Lung (tissue), 12 donors: Measurements from ENCODE around the gene SMC3. TPM values are rescaled to one million over a fixed set of nuclear protein-coding genes. Genes with fewer than 3 reads are reported as not detected.

Experiments
- ATAC-seq: fragments of 200-7000 bp; cut with Tn5 transposase; one replicate; pipeline ENCODE4 v1.9.1; 2020; ENCODE audit warnings: moderate number of reproducible peaks; ENCODE audit not compliant: insufficient read depth, low FRiP score
- DNase-seq, 3 donors: peaks; one replicate each; pipeline ENCODE4 v3.0.0-alpha.2; 2013 to 2017
- H3K27ac ChIP-seq, 2 donors: one replicate each; pipeline ENCODE4 v1.5.1; 2013; ENCODE audit warnings: mild to moderate bottlenecking in 2 of 2, moderate library complexity in 2 of 2, control low read depth in 1 of 2, inconsistent platforms in 1 of 2, low read depth in 1 of 2, low read length in 1 of 2
- H3K27me3 ChIP-seq, 3 donors: one replicate each; pipeline ENCODE4 v1.5.1; 2013; ENCODE audit warnings: low read length in 2 of 3; ENCODE audit not compliant: control insufficient read depth in 3 of 3, insufficient read depth in 3 of 3
- H3K36me3 ChIP-seq, 4 donors: one replicate each; pipeline ENCODE4 v1.5.1; 2013; ENCODE audit warnings: low read length in 4 of 4, mild to moderate bottlenecking in 1 of 4, moderate library complexity in 1 of 4; ENCODE audit not compliant: control insufficient read depth in 4 of 4, insufficient read depth in 4 of 4
- H3K4me1 ChIP-seq, 5 donors: one replicate each; pipeline ENCODE4 v1.5.1; 2013; ENCODE audit warnings: low read length in 5 of 5, mild to moderate bottlenecking in 2 of 5, moderate library complexity in 1 of 5; ENCODE audit not compliant: control insufficient read depth in 5 of 5, insufficient read depth in 5 of 5
- H3K4me3 ChIP-seq: one replicate; pipeline ENCODE4 v1.5.1; 2013; ENCODE audit warnings: mild to moderate bottlenecking, control low read depth, moderate library complexity
- H3K9ac ChIP-seq, 2 donors: one replicate each; pipeline ENCODE4 v1.5.1; 2013; ENCODE audit warnings: low read length in 2 of 2, control low read depth in 1 of 2; ENCODE audit not compliant: insufficient read depth in 1 of 2
- H3K9me3 ChIP-seq, 4 donors: one replicate each; pipeline ENCODE4 v1.5.1; 2013; ENCODE audit warnings: low read length in 3 of 4, mild to moderate bottlenecking in 1 of 4, moderate library complexity in 1 of 4; ENCODE audit not compliant: control insufficient read depth in 4 of 4, insufficient read depth in 3 of 4
- WGBS, 2 donors: extraction: QIAGEN DNeasy Blood & Tissue Kit; methylation state at CpG; one replicate each; pipeline ENCODE4 v1.1.7; 2013; 5-methylcytosine and 5-hydroxymethylcytosine counted together
- polyA plus RNA-seq, 2 donors: library from polyadenylated mRNA; stranded (reverse); fragments of 200-250 nt; gene quantifications; one replicate each; pipeline ENCODE4 v1.2.1, GENCODE V29; 2013
- total RNA-seq, 2 donors: library from RNA; depleted of rRNA in 1 of 2; stranded (reverse); fragments of >200 nt in 1 of 2; gene quantifications; one replicate each; pipeline ENCODE4 v1.2.1, GENCODE V29; 2014 to 2021
- TF ChIP-seq, protein P1 (sequence below): IDR thresholded peaks from 2 replicates; pipeline ENCODE4 v1.5.1; 2012; ENCODE audit warnings: mild to moderate bottlenecking; ENCODE audit errors: control extremely low read depth, extremely low read depth
- donor health status: control.
- donor health status: control.
- donor health status: Bipolar disorder and iron deficiency.
- donor health status: healthy.
- donor health status: DM: yes; HTN: yes; CAD: no.

Gene SMC3
- total and polyA plus RNA-seq, 4 donors = 11.9 to 41.3 (median 20.2) TPM

DNA sequence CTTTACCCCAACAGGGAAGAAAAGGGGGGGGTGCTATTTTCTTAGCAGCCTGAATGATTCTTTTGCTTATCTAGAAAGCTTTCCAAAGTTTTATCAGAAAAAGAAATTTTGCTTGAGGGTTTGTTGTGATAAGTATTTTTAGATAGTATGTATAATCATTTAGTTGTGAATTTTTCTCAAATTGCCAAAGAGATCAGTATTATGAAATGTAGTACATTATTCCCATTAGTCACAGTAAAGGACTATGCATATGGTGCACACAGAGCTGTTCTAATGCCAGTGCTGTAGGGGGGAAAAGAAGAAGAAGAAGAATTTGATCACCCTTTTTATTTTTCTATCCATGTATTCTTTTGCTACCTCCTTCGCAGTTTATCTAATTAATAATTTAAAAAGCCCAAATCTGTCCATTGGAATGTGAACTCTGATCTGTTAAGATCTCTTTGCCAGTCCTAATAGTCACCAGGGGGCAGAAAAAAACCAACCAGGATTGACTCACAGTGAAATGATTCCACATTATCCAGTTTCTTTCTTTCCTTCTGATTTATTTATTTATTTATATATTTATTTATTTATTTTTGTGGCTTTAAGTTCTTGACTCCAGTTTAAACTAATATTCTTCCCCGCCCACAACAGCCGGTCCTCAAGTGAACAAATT is 81.3 kb downstream of the SMC3 start:
- Histone ChIP-seq H3K27me3 (peaks cover 0 to 68% (median 40%) of the 10 kb centered on the region in 3 donors), H3K4me1 (peaks cover 0 to 11% (median 8%) of the 10 kb centered on the region in 5 donors), H3K27ac (peak overlapping the region in 1 of 2 donors; percentile 79), H3K36me3 (no peaks in the 10 kb centered on the region), H3K9ac (no peak overlapping the region), H3K9me3 (peaks cover 0 to 3% (median 0%) of the 10 kb centered on the region in 4 donors), H3K4me3 (no peak overlapping the region)
- DNase-seq = no peak
- TF ChIP-seq, protein P1, sequence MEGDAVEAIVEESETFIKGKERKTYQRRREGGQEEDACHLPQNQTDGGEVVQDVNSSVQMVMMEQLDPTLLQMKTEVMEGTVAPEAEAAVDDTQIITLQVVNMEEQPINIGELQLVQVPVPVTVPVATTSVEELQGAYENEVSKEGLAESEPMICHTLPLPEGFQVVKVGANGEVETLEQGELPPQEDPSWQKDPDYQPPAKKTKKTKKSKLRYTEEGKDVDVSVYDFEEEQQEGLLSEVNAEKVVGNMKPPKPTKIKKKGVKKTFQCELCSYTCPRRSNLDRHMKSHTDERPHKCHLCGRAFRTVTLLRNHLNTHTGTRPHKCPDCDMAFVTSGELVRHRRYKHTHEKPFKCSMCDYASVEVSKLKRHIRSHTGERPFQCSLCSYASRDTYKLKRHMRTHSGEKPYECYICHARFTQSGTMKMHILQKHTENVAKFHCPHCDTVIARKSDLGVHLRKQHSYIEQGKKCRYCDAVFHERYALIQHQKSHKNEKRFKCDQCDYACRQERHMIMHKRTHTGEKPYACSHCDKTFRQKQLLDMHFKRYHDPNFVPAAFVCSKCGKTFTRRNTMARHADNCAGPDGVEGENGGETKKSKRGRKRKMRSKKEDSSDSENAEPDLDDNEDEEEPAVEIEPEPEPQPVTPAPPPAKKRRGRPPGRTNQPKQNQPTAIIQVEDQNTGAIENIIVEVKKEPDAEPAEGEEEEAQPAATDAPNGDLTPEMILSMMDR = no peak
- ATAC-seq = no peak
- 92% methylated on average over 3 of the region's 3 CpGs for WGBS, 2 donors

DNA sequence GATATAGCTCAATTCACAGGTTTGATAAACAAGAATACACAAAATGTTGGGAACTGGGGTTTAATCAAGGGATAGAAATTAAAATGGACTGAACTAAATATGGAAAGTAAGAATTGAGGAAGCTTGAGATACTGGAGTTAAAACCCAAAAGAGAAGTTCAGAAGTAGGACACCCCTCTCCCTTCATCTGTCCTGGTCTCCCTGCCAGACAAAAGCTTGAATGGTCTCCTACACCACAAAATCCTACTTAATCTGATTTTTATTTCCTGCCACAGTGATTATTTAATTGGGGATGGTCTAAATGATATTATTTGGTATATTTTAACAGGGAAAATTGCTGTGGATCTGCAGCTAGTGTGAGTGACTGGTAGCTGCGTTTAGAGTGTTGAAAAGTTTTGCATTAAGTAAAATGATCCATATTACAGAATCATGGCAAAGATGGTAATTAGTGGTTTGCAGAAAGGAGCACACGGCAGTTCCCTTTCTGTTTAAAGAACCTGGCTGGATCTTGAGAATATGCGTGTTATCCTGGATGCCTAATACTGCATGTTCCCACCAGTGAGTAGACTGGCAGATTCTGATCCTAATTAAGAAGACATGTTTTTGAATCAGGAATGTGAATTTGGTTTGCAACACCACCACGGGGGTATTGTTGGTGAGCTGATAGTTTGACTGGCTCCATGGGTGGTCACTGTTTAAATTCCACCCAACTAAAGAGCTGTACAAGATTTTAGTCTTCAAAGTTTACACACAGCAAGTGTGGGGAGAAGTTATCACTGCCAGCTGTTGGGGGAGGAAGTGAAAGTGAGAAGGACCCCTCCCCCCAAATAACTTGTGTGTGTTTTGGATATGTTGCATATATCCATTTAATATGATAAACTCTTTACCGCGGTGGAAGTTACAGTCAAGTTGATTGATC is 82.1 kb downstream of the SMC3 start:
- TF ChIP-seq, protein P1 = no peak
- ATAC-seq = no peak
- no peak overlapping the region for H3K4me3 ChIP-seq
- H3K27me3 ChIP-seq = peaks cover 0 to 67% (median 38%) of the 10 kb centered on the region in 3 donors
- peak overlapping the region in 1 of 2 donors; percentile 73 for H3K27ac ChIP-seq
- no peak overlapping the region for H3K9ac ChIP-seq
- WGBS, 2 donors = 59% methylated on average over 6 of the region's 6 CpGs
- peaks cover 0 to 1% (median 0%) of the 10 kb centered on the region in 4 donors for H3K9me3 ChIP-seq
- H3K4me1 ChIP-seq = peaks cover 0 to 11% (median 4%) of the 10 kb centered on the region in 5 donors
- DNase-seq = no peak
- H3K36me3 ChIP-seq = no peaks in the 10 kb centered on the region

DNA sequence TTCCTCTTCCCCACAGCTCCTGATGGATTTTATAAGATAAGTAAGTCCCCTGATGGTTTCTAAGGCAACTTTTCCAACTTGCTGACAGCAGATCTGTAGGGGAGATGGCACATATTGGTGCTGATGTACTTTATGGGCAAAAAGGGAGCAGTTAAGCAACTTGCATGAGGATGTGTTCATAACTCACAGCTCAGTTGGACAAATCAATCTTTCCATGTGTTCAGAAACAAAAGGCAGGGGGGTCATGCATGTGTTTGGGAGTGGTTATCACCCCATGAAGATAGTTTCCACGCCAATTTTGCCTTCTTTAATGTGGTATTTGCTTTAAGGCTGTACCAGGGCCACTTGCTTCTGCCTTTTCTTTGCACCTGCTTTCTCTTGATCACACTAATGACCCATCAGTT is 82.8 kb downstream of the SMC3 start:
- Histone ChIP-seq H3K4me3 (no peak overlapping the region), H3K9ac (no peak overlapping the region), H3K4me1 (peaks cover 0 to 13% (median 0%) of the 10 kb centered on the region in 5 donors), H3K9me3 (peaks cover 0 to 1% (median 0%) of the 10 kb centered on the region in 4 donors), H3K36me3 (no peaks in the 10 kb centered on the region), H3K27me3 (peaks cover 0 to 64% (median 32%) of the 10 kb centered on the region in 3 donors), H3K27ac (peak overlapping the region in 1 of 2 donors; percentile 73)
- 69 to 76% methylated on average over 1 of the region's 1 CpG for WGBS, 2 donors
- ATAC-seq = no peak
- TF ChIP-seq, protein P1 = no peak
- no peak for DNase-seq
